HPDE6-E6E7 (cell line): ENCODE results near the gene CFAP58.
"Not testable (repeated sequence)": the region's sequence is repeated elsewhere in the genome, so short reads cannot be mapped to it uniquely, and the experiment has no call there.

Source experiments
- DNase-seq: peaks from one replicate; pipeline ENCODE4 v3.0.0; 2011; ENCODE audit warnings: missing footprints; ENCODE audit errors: extremely low spot score

The CFAP58 gene

GRCh38 chr10:104434601-104435000, 81.0 kb downstream of the CFAP58 start:
- no peak for DNase-seq

DNA sequence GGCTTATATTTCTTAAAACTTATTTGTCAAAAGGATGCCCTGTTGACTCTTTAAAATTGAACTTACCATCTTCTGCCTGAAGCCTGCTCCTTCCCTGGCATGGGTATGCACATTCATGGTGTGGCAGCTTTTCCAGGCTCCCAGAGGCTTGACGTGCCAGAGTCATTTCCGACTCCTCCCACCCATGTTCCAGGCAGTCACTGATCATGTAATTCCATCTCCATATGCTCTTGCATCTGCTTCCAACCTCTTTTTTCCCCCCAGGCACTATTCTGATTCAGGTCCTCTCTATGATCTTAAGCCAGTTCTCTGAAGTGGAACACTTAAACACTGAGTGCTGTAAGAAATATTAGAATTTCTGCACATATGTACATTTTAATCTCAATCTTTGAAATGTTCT, 82.2 kb downstream of the CFAP58 start:
- DNase-seq: no peak

DNA sequence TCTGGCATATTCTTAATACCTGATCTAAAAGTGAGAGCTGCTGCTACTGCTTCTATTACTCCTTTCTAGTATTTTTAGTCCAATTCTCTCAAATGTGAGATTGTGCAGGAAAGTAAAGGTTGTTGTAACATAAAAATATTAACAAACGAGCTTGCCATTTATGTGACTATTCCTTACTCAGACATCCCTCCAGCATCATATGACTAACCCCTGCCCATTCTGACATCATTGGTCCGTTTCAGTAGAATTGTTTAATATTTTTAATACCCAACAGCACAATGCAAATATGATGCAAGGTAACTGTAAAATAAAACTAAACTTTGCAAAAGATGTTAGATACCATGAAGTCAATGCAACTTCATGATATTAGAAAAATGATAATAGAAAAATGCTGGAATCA, 83.6 kb downstream of the CFAP58 start:
- no peak for DNase-seq

DNA sequence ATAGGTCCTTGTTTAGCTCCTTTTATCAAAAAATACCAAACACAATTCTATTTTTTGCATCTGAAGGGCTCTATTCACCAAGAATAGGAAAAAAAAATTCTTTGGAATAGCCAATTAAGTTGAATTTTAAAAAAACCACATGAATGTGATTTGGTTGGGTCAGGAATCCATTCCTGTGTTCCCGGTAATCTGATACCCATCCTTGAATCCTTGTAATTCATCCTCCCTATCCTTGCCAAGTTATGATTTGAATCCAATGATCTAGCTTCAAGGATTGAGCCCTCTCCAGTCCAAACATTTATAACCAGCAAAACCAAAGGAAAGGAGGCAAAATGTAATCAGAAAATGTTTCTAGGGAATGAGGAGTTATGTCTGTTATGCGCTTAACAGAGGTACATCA, 86.6 kb downstream of the CFAP58 start:
- no peak for DNase-seq

DNA sequence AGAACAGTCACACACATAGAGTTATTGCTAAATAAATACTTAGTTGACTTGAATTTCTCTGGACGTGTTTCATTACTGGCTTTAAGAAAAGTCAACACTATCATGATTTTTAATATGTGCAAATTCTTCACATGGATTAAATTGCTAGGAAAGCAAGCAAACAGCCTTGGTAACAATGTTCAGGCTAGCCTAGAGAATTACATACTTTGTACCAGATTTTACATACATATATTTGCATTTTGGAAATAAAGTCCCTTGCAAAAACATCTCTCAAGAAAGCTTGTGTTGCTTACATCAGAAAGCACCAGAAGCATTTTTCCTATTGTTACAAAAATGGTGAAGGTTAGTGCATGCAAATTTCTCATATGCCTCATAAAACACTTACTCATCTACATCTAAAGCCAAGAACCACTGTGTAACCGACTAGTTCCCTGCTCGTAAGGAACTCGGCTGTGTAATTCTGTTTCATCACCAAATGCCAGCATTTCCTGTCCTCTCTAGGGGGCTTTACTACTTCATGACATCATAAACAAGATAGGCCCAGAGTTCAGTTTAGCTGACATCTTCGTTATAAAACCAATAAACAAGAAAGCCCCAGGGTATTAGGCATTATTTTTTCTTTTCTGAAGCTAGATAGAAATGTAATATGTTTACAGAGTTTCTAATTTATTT, 87.8 kb downstream of the CFAP58 start:
- no peak for DNase-seq

GRCh38 chr10:104445359-104445758, 91.7 kb downstream of the CFAP58 start:
- peak; percentile 14 for DNase-seq

GRCh38 chr10:104446151-104446550, 92.5 kb downstream of the CFAP58 start:
- DNase-seq: no peak

GRCh38 chr10:104447331-104447730, 93.7 kb downstream of the CFAP58 start:
- DNase-seq: no peak

DNA sequence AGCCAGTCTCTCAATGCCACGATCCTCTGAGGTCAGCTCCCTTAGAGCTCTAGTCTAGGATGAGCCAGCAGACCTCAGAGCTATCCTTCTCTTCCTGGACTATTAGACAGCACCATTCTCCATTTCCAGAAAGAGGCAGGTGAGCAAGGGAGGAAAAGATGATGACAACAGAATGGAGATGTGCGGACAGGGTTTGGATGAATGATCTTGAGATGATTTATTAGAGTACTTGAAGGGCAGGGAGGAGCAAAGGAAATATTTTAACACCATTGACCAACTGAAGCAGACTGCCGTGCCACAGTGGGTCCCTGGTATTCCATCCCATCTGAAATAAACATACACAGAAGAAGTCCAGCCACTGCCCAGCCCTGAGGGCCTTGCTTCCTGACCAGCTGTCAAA, 94.3 kb downstream of the CFAP58 start:
- DNase-seq: no peak

- DNase-seq: no peak
These were observed 95.8 kb downstream of the CFAP58 start for GRCh38 chr10:104449391-104449790.

DNA sequence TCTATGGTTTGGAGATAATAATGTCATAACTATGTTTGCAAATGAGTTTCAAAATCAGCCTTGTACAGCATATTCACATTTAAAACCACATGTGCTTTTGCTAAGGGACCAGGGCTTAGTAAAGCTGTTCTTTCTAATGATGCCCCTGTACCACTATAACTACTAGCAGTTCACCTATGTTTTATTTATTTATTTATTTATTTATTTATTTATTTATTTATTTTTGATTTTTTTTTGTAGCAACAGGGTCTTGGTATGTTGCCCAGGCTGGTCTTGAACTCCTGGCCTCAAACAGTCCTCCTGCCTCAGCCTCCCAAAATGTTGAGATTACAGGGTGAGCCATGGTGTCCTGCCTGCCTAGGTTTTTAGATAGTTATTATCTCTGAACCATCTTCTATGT, 96.9 kb downstream of the CFAP58 start:
- DNase-seq: no peak

DNA sequence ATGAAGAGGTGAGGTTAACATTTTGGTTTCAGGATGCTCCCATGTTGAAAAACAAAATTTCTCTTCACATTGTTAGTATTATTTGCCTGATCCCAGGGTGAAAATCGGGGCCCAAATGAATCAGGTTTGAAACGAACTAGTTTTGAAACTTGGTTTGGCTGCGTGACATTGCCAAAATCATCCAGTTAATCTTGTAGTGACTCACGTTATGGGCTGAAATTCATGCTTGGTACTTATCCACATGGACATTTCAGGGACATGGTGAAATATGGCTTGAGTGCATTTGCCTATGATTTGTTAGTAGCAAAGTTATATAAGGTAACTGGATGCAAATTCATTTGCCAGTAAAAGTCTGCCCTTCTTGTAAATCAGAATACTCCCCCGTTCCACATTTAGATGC, 97.3 kb downstream of the CFAP58 start:
- no peak for DNase-seq

DNA sequence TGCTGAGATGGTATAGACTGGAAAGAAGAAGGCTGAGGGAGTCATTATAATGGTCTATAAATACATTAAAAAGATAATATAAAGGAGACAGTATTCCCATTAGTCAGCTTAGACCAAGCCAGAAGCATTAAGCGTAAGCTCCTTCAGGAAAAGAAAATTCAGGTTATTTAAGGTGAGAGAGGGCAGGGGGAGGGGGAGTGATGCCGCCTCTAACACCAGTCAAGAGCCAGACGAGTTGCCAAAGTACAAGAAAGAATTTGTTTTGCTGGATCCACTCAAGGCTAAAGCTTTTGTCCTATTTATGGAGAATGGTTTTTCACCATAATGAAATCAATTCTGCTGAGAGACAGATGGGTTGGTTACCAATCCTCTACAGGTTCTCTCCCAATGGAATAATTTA, 99.3 kb downstream of the CFAP58 start:
- no peak for DNase-seq

DNA sequence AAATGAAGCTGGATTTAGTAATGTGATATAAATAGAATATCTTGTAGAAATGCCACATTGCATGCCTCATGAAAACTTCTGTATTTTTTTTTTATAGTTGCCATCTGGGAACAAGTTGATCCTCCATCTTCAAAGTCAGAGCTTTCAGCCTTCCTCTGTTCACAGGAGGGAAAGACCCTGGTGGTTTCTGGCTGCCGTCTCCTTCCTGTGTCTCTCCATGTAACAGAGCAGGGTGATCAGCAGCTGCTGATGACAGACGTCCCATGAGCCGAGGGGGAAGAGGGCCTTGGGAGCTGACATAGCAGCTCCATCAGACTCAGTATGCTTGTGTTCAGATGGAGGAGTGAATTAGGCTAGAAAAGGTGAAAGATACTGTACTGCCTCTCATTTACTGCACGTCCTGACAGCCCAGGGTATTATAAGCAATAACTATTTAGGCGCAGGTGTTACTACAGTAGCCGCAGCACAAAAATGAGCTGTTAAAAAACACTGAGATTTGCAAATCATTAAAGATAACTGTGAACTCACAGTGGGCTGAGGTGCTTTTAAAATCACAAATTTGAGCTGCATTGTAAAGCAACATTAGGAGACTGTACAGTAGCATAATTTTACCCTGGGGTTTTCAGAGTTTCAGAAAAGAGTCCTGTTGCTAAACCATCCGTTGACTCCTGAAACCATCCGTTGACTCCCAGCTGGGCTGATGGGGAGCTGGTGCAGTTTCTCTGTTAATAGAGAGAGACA, 103.3 kb downstream of the CFAP58 start:
- no peak for DNase-seq

DNA sequence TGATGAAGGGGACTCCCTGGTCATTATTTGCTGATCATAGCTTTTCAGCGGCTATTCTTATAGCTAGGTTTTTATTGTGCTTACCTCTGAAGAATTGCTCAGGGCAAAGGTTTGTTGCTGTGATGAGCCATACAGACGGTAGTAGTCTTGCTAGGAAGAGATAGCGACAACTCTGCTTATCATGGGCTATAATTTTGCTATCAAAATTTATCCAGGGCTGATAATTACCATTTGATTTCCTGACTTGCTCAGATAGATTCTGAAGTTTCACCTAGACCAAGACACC, 103.9 kb downstream of the CFAP58 start:
- no peak for DNase-seq

DNA sequence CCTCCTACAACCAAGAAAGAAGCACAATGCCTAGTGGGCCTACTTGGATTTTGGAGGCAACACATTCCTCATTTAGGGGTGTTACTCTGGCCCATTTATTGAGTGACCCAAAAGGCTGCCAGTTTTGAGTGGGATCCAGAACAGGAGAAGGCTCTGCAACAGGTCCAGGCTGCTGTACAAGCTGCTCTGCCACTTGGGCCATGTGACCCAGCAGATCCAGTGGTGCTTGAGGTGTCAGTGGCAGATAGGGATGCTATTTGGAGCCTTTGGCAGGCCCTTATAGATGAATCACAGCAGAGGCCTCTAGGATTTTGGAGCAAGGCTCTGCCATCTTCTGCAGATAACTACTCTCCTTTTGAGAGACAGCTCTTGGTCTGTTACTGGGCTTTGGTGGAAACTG, 111.9 kb downstream of the CFAP58 start:
- DNase-seq: not testable (repeated sequence)

GRCh38 chr10:104468818-104469217, 115.2 kb downstream of the CFAP58 start:
- not testable (repeated sequence) for DNase-seq

- peak; percentile 7 for DNase-seq
These were observed 118.9 kb downstream of the CFAP58 start for GRCh38 chr10:104472505-104472904.

- no peak for DNase-seq
These were observed 119.5 kb downstream of the CFAP58 start for GRCh38 chr10:104472957-104473745.

- DNase-seq: no peak
These were observed 124.7 kb downstream of the CFAP58 start for GRCh38 chr10:104478380-104478779.

- DNase-seq: no peak
These were observed 126.4 kb downstream of the CFAP58 start for GRCh38 chr10:104479906-104480593.

DNA sequence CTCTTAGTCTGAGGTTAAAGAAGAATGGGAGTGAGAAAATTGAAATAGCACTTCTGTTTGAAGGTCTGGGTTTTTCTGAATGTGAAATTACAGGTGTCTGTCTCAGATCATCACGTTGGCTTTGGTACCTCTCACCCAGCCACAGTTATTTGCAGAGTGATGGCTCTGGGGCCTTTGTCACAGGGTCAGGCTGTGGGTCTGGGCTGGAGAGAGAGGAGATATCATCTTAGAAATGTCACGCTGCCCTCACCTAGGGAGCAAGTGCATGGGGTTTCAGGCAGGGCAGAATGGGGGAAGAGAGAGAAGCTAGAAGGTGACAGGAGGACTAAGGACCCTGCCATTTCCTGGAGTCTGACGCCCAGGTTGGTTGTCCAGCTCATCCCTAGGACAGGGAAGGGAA, 127.2 kb downstream of the CFAP58 start:
- no peak for DNase-seq
